B cell (primary cell): Measurements from ENCODE around the gene CCDC91. TPM values are rescaled to one million over a fixed set of nuclear protein-coding genes. Genes with fewer than 3 reads are reported as not detected.

Experiments used
- ATAC-seq: fragments of 200-7000 bp; cut with Tn5 transposase; one replicate; pipeline ENCODE4 v1.10.0; 2021; ENCODE audit warnings: low read depth, mild to moderate bottlenecking, moderate number of reproducible peaks, moderate library complexity
- CTCF ChIA-PET: fragments of 350-600 bp; sonication (Branson Sonifier 250); formaldehyde crosslinking; loops from one replicate; lab custom pipeline; 2021; ENCODE audit warnings: antibody characterized with exemption, inconsistent platforms; lab: Charles Lee
- POLR2A ChIA-PET: fragments of 350-600 bp; sonication (Branson Sonifier 250); formaldehyde crosslinking; loops from one replicate; lab custom pipeline; 2021; ENCODE audit warnings: antibody characterized with exemption; lab: Charles Lee
- DNase-seq: peaks from one replicate; pipeline ENCODE4 v3.0.0; 2013
- H2AFZ ChIP-seq: 2 replicates; pipeline ENCODE4 v1.6.1; 2012; ENCODE audit warnings: mild to moderate bottlenecking, low read depth, low read length; ENCODE audit not compliant: insufficient read depth, poor library complexity, severe bottlenecking
- H3K27ac ChIP-seq, 2 donors: 1 replicate in 1 of 2; 2 replicates in 1 of 2; pipeline ENCODE4 v1.5.1; 2012 to 2013; ENCODE audit warnings: low read length in 2 of 2, mild to moderate bottlenecking in 2 of 2, moderate library complexity in 1 of 2
- H3K27me3 ChIP-seq, 4 experiments: fragments of 200-600 bp in 1 of 4; sonication (generic) in 1 of 4; replicated peaks in 1 of 4; 1 replicate in 2 of 4; 2 replicates in 2 of 4; pipeline versions ENCODE4 v1.6.1 to v1.7.0; 2013 to 2016; ENCODE audit warnings: low read length in 3 of 4, mild to moderate bottlenecking in 2 of 4, mixed read lengths in 1 of 4, moderate library complexity in 1 of 4; ENCODE audit not compliant: insufficient read depth in 4 of 4, control insufficient read depth in 3 of 4; ENCODE audit errors: control extremely low read depth in 1 of 4
- H3K36me3 ChIP-seq, 2 experiments: replicated peaks in 1 of 2; 1 replicate in 1 of 2; 2 replicates in 1 of 2; pipeline versions ENCODE4 v1.6.1 to v1.7.1; 2013; ENCODE audit warnings: low read length in 1 of 2; ENCODE audit not compliant: insufficient read depth in 2 of 2, control insufficient read depth in 1 of 2; ENCODE audit errors: control extremely low read depth in 1 of 2, extremely low read depth in 1 of 2
- H3K4me1 ChIP-seq, 2 donors: fragments of 200-600 bp in 1 of 2; sonication (generic) in 1 of 2; 1 replicate in 1 of 2; 2 replicates in 1 of 2; pipeline versions ENCODE4 v1.5.1 to v1.6.1; 2013 to 2017; ENCODE audit warnings: low read length in 2 of 2; ENCODE audit not compliant: control insufficient read depth in 2 of 2, insufficient read depth in 2 of 2
- H3K4me2 ChIP-seq: replicated peaks from 2 replicates; pipeline ENCODE3; 2012; ENCODE audit warnings: mild to moderate bottlenecking, low read depth, low read length; ENCODE audit not compliant: poor library complexity, severe bottlenecking
- H3K4me3 ChIP-seq, 5 experiments: fragments of 200-600 bp in 1 of 5; sonication (generic) in 1 of 5; 1 replicate in 3 of 5; 2 replicates in 2 of 5; pipeline versions ENCODE4 v1.5.1 to v1.7.0; 2011 to 2016; ENCODE audit warnings: low read length in 4 of 5, mild to moderate bottlenecking in 4 of 5, low read depth in 2 of 5, control low read depth in 1 of 5, moderate library complexity in 1 of 5; ENCODE audit not compliant: insufficient read depth in 1 of 5; ENCODE audit errors: control extremely low read depth in 1 of 5, extremely low read depth in 1 of 5
- H3K79me2 ChIP-seq: fragments of 200-600 bp; sonication (generic); one replicate; pipeline ENCODE4 v1.6.0; 2016; ENCODE audit warnings: low read length; ENCODE audit not compliant: control insufficient read depth, insufficient read depth
- H3K9ac ChIP-seq: fragments of 200-600 bp; sonication (generic); 2 replicates; pipeline ENCODE4 v1.6.1; 2017; ENCODE audit warnings: mild to moderate bottlenecking, low read length, moderate library complexity
- H3K9me3 ChIP-seq, 3 donors: one replicate each; pipeline versions ENCODE4 v1.6.1 to v1.7.1; 2013; ENCODE audit warnings: low read length in 2 of 3; ENCODE audit not compliant: control insufficient read depth in 2 of 3, insufficient read depth in 1 of 3; ENCODE audit errors: control extremely low read depth in 1 of 3
- H4K20me1 ChIP-seq: 2 replicates; pipeline ENCODE4 v1.6.0; 2012; ENCODE audit warnings: mild to moderate bottlenecking, low read length; ENCODE audit not compliant: insufficient read depth, control insufficient read depth, poor library complexity, severe bottlenecking
- H3K27ac Mint-ChIP-seq: one replicate; pipeline ENCODE4 v1.8.0; 2021; ENCODE audit warnings: mixed read lengths
- H3K27me3 Mint-ChIP-seq: one replicate; pipeline ENCODE4 v1.8.0; 2021; ENCODE audit warnings: mixed read lengths
- H3K4me1 Mint-ChIP-seq: one replicate; pipeline ENCODE4 v1.8.0; 2021; ENCODE audit warnings: mixed read lengths
- H3K4me3 Mint-ChIP-seq: one replicate; pipeline ENCODE4 v1.8.0; 2021; ENCODE audit warnings: mixed read lengths
- H3K9me3 Mint-ChIP-seq: one replicate; pipeline ENCODE4 v1.8.0; 2022; ENCODE audit warnings: mixed read lengths; ENCODE audit not compliant: insufficient read depth
- EZH2 ChIP-seq: IDR thresholded peaks from 2 replicates; pipeline ENCODE4 v1.6.1; 2012; ENCODE audit warnings: borderline replicate concordance, low read depth, mild to moderate bottlenecking, moderate library complexity, low read length; ENCODE audit not compliant: insufficient read depth, poor library complexity, severe bottlenecking
- WGBS: methylation state at CpG from one replicate; pipeline ENCODE4 v1.1.5; 2013; ENCODE audit warnings: missing lambda C conversion rate; ENCODE audit not compliant: insufficient coverage; 5-methylcytosine and 5-hydroxymethylcytosine counted together
- intact Hi-C: fragments of 100-400 bp; cut with micrococcal nuclease; formaldehyde crosslinking; loops from one replicate; pipeline ENCODE4 v1.10.0; 2022
- polyA plus RNA-seq: library from polyadenylated mRNA; depleted of rRNA; stranded (reverse); fragments of >200 nt; gene quantifications from 2 replicates; pipeline ENCODE4 v1.2.3, GENCODE V29; 2012
- total RNA-seq, 2 donors: library from RNA; stranded (reverse); fragments of 120-200 nt in 1 of 2; gene quantifications; 1 replicate in 1 of 2; 2 replicates in 1 of 2; pipeline versions ENCODE4 v1.2.3 to v1.2.4, GENCODE V29; 2013 to 2022
- TF ChIP-seq, protein P1 (sequence below): fragments of 200-600 bp; IDR thresholded peaks from one replicate; pipeline ENCODE4 v1.8.0; 2022; ENCODE audit warnings: antibody characterized with exemption, mild to moderate bottlenecking

Gene CCDC91
- total and polyA plus RNA-seq, 2 donors (not counting 1 experiment from before 2014, with no cell fraction given): 10.9 to 64.8 TPM

DNA sequence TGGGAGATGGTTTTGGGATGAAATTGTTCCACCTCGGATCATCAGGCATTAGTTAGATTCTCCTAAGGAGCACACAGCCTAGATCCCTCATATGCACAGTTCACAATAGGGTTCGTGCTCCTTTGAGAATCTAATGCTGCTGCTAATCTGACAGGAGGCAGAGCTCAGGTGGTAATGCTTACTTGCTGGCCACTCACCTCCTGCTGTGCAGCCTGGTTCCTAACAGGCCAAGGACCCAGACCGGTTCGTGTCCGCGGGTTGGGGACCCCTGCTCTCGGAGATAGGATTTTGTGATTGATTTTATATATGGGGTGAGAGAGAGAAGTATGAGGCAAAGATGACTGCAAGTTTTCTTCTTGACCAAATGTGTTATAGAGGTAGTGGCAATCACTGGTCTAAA lies 57.5 kb downstream of the CCDC91 start:
- no peak overlapping the region for H3K4me2 ChIP-seq
- CTCF ChIA-PET: no interaction called here
- no peak overlapping the region for H3K4me3 Mint-ChIP-seq
- H3K27ac Mint-ChIP-seq: no peak overlapping the region
- H3K9ac ChIP-seq: no peak overlapping the region
- 83% methylated on average over 6 of the region's 7 CpGs for WGBS
- DNase-seq (no peak), ATAC-seq (no peak)
- H3K9me3 ChIP-seq: no peaks in the 10 kb centered on the region
- POLR2A ChIA-PET: no interaction called here
- intact Hi-C loops: no loop called here
- peaks cover 47% of the 10 kb centered on the region for H3K79me2 ChIP-seq
- H2AFZ ChIP-seq: no peak overlapping the region
- H3K4me3 ChIP-seq: no peak overlapping the region
- no peak overlapping the region for H3K27ac ChIP-seq
- peaks cover 4% of the 10 kb centered on the region for H3K9me3 Mint-ChIP-seq
- no peaks in the 10 kb centered on the region for H3K27me3 Mint-ChIP-seq
- H3K27me3 ChIP-seq: no peaks in the 10 kb centered on the region
- H3K36me3 ChIP-seq: peaks cover 0 to 1% of the 10 kb centered on the region in 2 experiments
- H3K4me1 Mint-ChIP-seq: peaks cover 60% of the 10 kb centered on the region
- TF ChIP-seq EZH2: no peak
- H3K4me1 ChIP-seq: peaks cover 5 to 33% of the 10 kb centered on the region in 2 donors
- no peaks in the 10 kb centered on the region for H4K20me1 ChIP-seq

DNA sequence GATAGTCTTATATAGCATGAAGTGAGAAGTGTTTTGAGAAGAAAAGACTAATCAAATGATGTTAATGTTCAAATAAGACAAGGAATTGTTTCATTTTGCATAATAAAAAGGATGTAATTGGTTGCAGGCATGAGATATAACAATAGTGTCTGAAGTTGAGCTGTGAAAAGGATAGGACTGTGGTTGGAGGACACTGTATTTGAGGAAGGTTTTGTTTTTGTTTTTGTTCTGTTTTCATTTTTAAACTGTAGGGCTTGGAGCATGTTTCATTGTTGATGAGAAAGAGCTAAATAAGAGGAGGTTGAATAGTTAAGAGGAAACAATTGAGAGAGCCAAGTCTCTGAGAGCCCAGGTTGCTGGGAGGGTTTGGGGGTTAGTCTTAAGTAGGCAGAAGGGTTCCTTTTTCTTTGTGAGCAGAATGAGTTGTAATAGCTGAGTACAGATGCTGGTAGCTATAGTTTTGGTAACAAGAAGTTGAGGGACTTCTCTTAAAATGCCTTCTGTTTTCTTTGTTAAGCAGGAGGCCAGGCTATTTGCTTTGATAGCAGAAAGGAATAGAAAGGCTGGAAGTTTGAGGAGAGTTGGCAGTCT lies 58.4 kb downstream of the CCDC91 start:
- Histone ChIP-seq H3K9me3 (no peaks in the 10 kb centered on the region), H3K27ac (no peak overlapping the region), H3K4me2 (no peak overlapping the region), H3K27me3 (no peaks in the 10 kb centered on the region), H3K4me1 (peaks cover 5 to 33% of the 10 kb centered on the region in 2 donors), H3K4me3 (no peak overlapping the region), H2AFZ (no peak overlapping the region), H4K20me1 (no peaks in the 10 kb centered on the region), H3K79me2 (peaks cover 47% of the 10 kb centered on the region), H3K36me3 (peaks cover 0 to 1% of the 10 kb centered on the region in 2 experiments), H3K9ac (no peak overlapping the region)
- ChIA-PET CTCF (no interaction called here), POLR2A (no interaction called here)
- H3K27ac Mint-ChIP-seq: peak overlapping the region; percentile 8
- peaks cover 4% of the 10 kb centered on the region for H3K9me3 Mint-ChIP-seq
- H3K27me3 Mint-ChIP-seq: no peaks in the 10 kb centered on the region
- H3K4me3 Mint-ChIP-seq: no peak overlapping the region
- peaks cover 64% of the 10 kb centered on the region for H3K4me1 Mint-ChIP-seq
- ATAC-seq: no peak
- no peak for DNase-seq
- TF ChIP-seq, protein P1, sequence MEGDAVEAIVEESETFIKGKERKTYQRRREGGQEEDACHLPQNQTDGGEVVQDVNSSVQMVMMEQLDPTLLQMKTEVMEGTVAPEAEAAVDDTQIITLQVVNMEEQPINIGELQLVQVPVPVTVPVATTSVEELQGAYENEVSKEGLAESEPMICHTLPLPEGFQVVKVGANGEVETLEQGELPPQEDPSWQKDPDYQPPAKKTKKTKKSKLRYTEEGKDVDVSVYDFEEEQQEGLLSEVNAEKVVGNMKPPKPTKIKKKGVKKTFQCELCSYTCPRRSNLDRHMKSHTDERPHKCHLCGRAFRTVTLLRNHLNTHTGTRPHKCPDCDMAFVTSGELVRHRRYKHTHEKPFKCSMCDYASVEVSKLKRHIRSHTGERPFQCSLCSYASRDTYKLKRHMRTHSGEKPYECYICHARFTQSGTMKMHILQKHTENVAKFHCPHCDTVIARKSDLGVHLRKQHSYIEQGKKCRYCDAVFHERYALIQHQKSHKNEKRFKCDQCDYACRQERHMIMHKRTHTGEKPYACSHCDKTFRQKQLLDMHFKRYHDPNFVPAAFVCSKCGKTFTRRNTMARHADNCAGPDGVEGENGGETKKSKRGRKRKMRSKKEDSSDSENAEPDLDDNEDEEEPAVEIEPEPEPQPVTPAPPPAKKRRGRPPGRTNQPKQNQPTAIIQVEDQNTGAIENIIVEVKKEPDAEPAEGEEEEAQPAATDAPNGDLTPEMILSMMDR: no peak
- intact Hi-C loops: no loop called here
